Gastrocnemius medialis (tissue), 4 donors: ENCODE measurements around the gene IQCH. TPM values are rescaled to one million over a fixed set of nuclear protein-coding genes. Genes with fewer than 3 reads are reported as not detected.

Experiments used
- ATAC-seq, 2 donors: fragments of 150-250 bp; one replicate each; pipeline ENCODE4 v1.9.1; 2016
- DNase-seq, 2 donors: peaks; one replicate each; pipeline ENCODE4 v3.0.0-alpha.2; 2019
- H3K27ac ChIP-seq, 4 donors: fragments of 200-600 bp; sonication (generic); 1 replicate in 1 of 4; 2 replicates in 3 of 4; pipeline ENCODE4 v1.5.1; 2016 to 2018; ENCODE audit warnings: mild to moderate bottlenecking in 2 of 4, moderate library complexity in 1 of 4
- H3K27me3 ChIP-seq, 3 donors: fragments of 200-600 bp; sonication (generic) in 2 of 3; 1 replicate in 1 of 3; 2 replicates in 2 of 3; pipeline versions ENCODE4 v1.5.1 to v1.6.0; 2016 to 2019; ENCODE audit warnings: mild to moderate bottlenecking in 1 of 3, moderate library complexity in 1 of 3
- H3K36me3 ChIP-seq, 2 donors: fragments of 200-600 bp; sonication (generic) in 1 of 2; one replicate each; pipeline ENCODE4 v1.5.1; 2017 to 2018
- H3K4me1 ChIP-seq, 2 donors: fragments of 200-600 bp; sonication (generic) in 1 of 2; one replicate each; pipeline ENCODE4 v1.5.1; 2016 to 2017; ENCODE audit warnings: mild to moderate bottlenecking in 2 of 2
- H3K4me3 ChIP-seq, 4 donors: fragments of 200-600 bp; sonication (generic) in 3 of 4; 1 replicate in 1 of 4; 2 replicates in 3 of 4; pipeline ENCODE4 v1.5.1; 2016 to 2019; ENCODE audit warnings: mild to moderate bottlenecking in 2 of 4
- H3K9me3 ChIP-seq, 3 donors: fragments of 200-600 bp; sonication (generic) in 2 of 3; 1 replicate in 1 of 3; 2 replicates in 2 of 3; pipeline ENCODE4 v1.5.1; 2016 to 2019
- POLR2A ChIP-seq, 2 donors: fragments of 450-650 bp; IDR thresholded peaks; one replicate each; pipeline ENCODE4 v1.6.1; 2017; ENCODE audit warnings: antibody characterized with exemption in 2 of 2, mild to moderate bottlenecking in 2 of 2, moderate library complexity in 2 of 2
- in situ Hi-C, 4 donors: fragments of 200-750 bp; cut with MboI; loops; one replicate each; pipeline versions ENCODE4 v1.15.0 to v1.8.0; 2017; ENCODE audit warnings: low sequenced_read_pairs in 4 of 4
- intact Hi-C: fragments of 100-400 bp; cut with DNase I; formaldehyde crosslinking; loops from one replicate; pipeline ENCODE4 v1.15.1; 2023; ENCODE audit warnings: low total_unique reads
- total RNA-seq, 4 donors: library from RNA; depleted of rRNA; stranded (reverse); fragments of >200 nt; gene quantifications; one replicate each; pipeline versions ENCODE4 v1.1.0 to v1.2.3, GENCODE V29; 2016
- TF ChIP-seq, protein P1 (sequence below), 5 experiments: fragments of 450-650 bp in 3 of 5; fragments of 200-600 bp in 2 of 5; sonication (generic) in 2 of 5; IDR thresholded peaks in 4 of 5; conservative IDR thresholded peaks in 1 of 5; 1 replicate in 4 of 5; 2 replicates in 1 of 5; pipeline ENCODE4 v1.5.1; 2016 to 2019; ENCODE audit warnings: antibody characterized with exemption in 5 of 5, mild to moderate bottlenecking in 3 of 5, moderate library complexity in 3 of 5

Gene IQCH
- total RNA-seq, 4 donors from 2014 or later: 0.07 to 0.65 (median 0.32) TPM

GRCh38 chr15:67411486-67411885 lies 156.9 kb downstream of the IQCH start:
- no peaks in the 10 kb centered on the region for H3K4me1 ChIP-seq
- in situ Hi-C loops: no loop called here
- no peak for TF ChIP-seq POLR2A (IDR thresholded peaks at IDR 0.05)
- TF ChIP-seq, protein P1, sequence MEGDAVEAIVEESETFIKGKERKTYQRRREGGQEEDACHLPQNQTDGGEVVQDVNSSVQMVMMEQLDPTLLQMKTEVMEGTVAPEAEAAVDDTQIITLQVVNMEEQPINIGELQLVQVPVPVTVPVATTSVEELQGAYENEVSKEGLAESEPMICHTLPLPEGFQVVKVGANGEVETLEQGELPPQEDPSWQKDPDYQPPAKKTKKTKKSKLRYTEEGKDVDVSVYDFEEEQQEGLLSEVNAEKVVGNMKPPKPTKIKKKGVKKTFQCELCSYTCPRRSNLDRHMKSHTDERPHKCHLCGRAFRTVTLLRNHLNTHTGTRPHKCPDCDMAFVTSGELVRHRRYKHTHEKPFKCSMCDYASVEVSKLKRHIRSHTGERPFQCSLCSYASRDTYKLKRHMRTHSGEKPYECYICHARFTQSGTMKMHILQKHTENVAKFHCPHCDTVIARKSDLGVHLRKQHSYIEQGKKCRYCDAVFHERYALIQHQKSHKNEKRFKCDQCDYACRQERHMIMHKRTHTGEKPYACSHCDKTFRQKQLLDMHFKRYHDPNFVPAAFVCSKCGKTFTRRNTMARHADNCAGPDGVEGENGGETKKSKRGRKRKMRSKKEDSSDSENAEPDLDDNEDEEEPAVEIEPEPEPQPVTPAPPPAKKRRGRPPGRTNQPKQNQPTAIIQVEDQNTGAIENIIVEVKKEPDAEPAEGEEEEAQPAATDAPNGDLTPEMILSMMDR (IDR thresholded peaks at IDR 0.05 in 4 of 5, conservative IDR thresholded peaks at IDR 0.05 in 1 of 5): no peak
- DNase-seq (no peak), ATAC-seq (no peak)
- peaks cover 0 to 3% of the 10 kb centered on the region in 2 donors for H3K36me3 ChIP-seq
- no peak overlapping the region for H3K27ac ChIP-seq
- no peaks in the 10 kb centered on the region for H3K27me3 ChIP-seq
- no peaks in the 10 kb centered on the region for H3K9me3 ChIP-seq
- intact Hi-C loops: no loop called here
- no peak overlapping the region for H3K4me3 ChIP-seq

DNA sequence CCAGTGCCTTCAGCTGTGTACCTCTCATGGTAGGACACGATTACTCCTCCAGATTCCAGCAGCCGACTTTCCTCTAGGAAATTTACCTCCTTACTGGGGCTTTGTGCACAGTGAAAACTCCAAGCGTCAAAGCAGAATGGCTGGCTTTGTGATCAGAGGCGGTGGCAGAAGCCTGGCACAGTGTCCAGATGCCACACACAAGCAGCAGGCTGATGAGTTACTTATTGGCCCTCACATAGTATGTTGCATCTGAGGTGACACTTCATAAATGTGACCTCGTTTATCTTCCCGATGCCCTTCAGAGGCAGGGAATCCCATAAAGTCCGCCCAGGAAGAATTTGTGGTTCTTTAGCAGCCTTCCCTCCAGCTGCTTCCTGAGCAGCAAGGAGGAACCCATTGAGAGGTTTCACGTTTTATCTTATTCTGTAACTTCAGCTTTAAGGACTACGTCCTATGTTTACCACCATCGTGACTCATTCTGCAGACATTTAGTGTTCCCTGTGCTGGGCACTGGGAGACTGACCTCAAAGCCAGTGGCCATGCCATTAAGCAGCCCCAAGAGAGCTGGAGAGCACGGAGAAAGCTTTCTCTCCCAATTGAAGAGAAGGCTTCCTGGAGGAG lies 159.3 kb downstream of the IQCH start:
- DNase-seq (no peak), ATAC-seq (no peak)
- TF ChIP-seq POLR2A (IDR thresholded peaks at IDR 0.05): no peak
- TF ChIP-seq, protein P1 (IDR thresholded peaks at IDR 0.05 in 4 of 5, conservative IDR thresholded peaks at IDR 0.05 in 1 of 5): no peak
- peaks cover 0 to 4% of the 10 kb centered on the region in 2 donors for H3K36me3 ChIP-seq
- no peaks in the 10 kb centered on the region for H3K27me3 ChIP-seq
- H3K27ac ChIP-seq: no peak overlapping the region
- no peaks in the 10 kb centered on the region for H3K9me3 ChIP-seq
- no peaks in the 10 kb centered on the region for H3K4me1 ChIP-seq
- H3K4me3 ChIP-seq: no peak overlapping the region
- in situ Hi-C loops (no loop called here), intact Hi-C loops (no loop called here)

GRCh38 chr15:67415181-67415580 lies 160.6 kb downstream of the IQCH start:
- H3K9me3 ChIP-seq: no peaks in the 10 kb centered on the region
- TF ChIP-seq, protein P1 (IDR thresholded peaks at IDR 0.05 in 4 of 5, conservative IDR thresholded peaks at IDR 0.05 in 1 of 5): no peak
- TF ChIP-seq POLR2A (IDR thresholded peaks at IDR 0.05): no peak
- intact Hi-C loops (no loop called here), in situ Hi-C loops (no loop called here)
- H3K27ac ChIP-seq: no peak overlapping the region
- DNase-seq (no peak), ATAC-seq (no peak)
- H3K36me3 ChIP-seq: peaks cover 0 to 8% of the 10 kb centered on the region in 2 donors
- no peak overlapping the region for H3K4me3 ChIP-seq
- no peaks in the 10 kb centered on the region for H3K4me1 ChIP-seq
- no peaks in the 10 kb centered on the region for H3K27me3 ChIP-seq

DNA sequence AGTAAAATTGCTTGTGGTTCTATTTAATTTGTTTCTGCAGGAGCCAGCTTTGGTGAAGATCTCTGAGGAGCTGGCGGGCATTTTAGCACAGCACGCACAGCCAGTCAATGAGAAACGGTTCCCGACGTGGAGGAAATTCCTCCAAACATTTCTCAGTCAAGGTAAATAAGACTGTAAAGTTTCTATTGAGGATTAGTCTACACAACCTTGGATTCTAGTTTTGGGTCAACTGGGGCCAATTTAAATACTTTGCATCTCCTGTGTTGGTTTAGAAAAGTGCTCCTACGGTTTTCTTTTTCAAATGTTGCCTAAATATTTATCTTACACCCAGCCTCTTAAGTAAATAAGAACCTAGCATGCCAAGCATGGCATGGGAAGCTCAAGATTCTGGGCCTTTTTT lies 162.3 kb downstream of the IQCH start:
- intact Hi-C loops (no loop called here), in situ Hi-C loops (no loop called here)
- ATAC-seq: no peak

More for the DNA sequence above, 162.3 kb downstream of the IQCH start:
- Histone ChIP-seq H3K36me3 (peaks cover 0 to 8% of the 10 kb centered on the region in 2 donors), H3K27ac (no peak overlapping the region), H3K27me3 (no peaks in the 10 kb centered on the region), H3K4me1 (no peaks in the 10 kb centered on the region), H3K9me3 (no peaks in the 10 kb centered on the region), H3K4me3 (no peak overlapping the region)
- no peak for DNase-seq
- TF ChIP-seq POLR2A (IDR thresholded peaks at IDR 0.05): no peak
- TF ChIP-seq, protein P1 (IDR thresholded peaks at IDR 0.05 in 4 of 5, conservative IDR thresholded peaks at IDR 0.05 in 1 of 5): no peak
